ENCODE measurements around the gene TMOD4. TPM values are rescaled to one million over a fixed set of nuclear protein-coding genes. Genes with fewer than 3 reads are reported as not detected.

The TMOD4 gene
- total RNA-seq, 1 experiment from 2014 or later: 0.36 TPM

DNA sequence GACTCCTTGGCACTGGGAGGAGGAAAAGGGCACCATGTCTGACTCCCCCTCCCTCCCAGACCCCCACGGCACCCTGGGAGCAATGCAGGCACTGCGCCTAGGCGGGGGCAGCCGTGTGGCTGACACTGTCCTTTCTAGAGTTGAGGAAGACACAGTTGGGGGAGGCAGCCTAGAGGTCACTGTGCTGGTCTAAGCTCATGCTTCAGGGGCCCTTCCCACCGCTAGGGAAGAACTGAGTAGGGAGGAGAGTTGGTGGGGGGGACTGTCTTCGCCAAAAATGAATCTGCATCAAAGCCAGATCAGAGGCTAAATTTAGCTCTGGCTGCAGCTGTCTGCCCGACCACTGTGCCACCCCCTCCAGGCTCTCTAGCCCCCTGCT lies 32.7 kb downstream of the TMOD4 start:
- no peak for DNase-seq (ENCODE audit: low read depth)

DNA sequence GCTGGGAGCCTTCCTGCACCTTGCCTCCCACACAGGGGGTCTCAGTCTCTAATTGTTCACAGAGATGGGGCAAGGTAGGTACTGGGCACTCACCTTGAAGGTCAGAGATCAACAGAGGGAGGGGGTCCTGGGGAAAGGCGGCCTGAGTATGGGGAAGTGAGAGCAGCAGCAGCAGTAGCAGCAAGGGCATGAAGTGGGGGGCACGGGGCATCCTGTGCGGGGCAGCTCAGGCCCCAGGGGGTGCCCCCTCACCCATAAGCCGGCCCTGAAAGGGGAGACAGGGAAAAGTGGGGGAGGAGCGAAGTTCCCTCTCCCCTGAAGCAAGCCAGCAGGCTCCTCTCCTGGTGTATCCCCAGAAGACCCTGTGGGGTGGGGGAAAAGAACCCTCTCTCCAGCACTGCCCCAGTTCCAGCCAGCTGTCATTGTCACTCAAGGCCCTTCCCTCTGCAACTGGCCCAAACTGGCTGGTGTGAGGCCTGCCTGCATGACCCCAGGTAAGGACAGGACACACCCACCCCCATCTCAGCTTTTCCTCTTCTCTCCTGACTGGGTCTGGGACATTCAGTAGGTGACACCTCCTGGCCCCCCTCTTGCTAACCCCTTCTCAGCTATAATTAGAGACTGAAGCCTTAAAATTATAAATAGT lies 33.2 kb downstream of the TMOD4 start:
- no peak for DNase-seq (ENCODE audit: low read depth)

- no peak for DNase-seq (ENCODE audit: low read depth)
These were observed 38.0 kb downstream of the TMOD4 start for GRCh38 chr1:151137789-151138188.

- no peak for DNase-seq (ENCODE audit: low read depth)
These were observed 40.1 kb downstream of the TMOD4 start for GRCh38 chr1:151135433-151136385.

DNA sequence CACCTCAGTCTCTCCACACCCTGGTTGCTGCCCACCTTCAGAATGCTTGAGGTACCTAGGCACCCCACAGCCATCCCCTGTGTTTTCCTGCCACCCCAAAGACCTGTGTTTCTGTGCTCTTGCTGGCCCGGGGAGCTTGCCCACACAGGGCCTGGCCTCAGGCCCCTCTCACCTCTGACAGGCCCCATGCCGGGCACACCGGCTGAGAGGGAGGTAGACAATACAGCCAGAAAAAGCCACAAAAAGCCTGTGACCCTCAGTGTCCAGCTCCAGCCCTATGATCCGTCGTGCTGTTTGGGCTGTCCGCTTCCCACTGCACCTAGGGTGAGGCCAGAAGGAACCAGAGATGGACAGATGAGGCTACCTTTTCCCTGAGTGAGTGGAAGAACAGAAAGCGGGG lies 40.8 kb downstream of the TMOD4 start:
- DNase-seq (ENCODE audit: low read depth): no peak

DNA sequence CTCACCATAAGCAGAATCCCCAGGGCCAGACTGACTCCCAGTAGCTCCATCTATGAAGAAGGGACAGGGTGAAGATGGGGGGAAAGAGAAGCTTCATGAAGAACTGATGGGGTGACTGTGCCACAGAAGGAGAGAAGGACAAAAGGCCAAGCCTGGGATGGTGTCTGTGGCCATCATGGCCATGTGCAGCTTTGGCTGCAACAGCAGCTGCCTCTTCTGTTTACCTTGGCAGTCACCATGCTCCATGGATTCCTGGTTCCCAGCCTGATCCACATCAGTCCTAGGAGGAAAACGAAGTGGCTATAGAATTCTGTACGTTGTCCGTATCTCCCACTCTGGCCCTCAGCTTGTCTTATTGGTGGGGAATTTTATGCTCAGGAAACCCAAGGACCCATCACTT lies 41.4 kb downstream of the TMOD4 start:
- DNase-seq (ENCODE audit: low read depth): no peak

DNA sequence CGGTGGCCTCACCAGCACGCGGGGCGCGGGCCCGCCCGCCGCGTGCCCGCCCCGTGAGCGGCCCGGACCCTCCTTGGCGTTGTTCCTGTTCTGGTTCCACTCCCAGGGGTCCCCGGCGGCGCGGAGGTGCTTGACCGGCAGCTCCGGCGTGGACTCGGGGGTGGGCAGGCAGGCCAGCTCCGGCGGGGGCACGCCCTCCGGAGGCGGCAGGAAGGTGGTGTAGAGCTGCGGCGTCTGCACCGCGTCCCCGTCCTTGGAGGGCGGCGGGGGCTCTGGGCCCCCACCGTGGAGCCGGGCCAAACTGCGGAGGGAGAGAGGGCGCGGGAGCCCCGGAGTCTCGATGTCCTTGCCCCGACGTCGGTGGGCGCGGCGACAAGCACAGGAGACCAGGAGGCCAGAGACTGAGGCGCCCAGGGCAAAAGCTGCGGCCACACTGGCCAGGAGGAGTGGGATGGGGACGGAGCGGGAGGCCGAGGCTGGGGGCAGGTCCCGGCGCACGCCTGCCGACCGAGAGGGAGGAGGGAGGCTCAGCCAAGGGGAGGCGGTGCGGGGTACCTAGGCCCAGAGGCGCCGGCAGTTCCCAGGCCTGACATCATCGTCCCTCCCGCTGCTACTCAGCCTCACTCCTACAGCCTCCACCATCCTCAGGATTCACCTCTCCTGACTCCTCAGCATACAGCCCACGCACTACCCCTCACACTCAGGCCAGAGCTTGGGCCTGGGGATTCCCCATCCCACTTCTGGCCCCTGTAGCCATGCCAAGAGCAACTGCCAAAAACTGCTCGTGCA lies 42.6 kb downstream of the TMOD4 start:
- DNase-seq (ENCODE audit: low read depth): no peak

DNA sequence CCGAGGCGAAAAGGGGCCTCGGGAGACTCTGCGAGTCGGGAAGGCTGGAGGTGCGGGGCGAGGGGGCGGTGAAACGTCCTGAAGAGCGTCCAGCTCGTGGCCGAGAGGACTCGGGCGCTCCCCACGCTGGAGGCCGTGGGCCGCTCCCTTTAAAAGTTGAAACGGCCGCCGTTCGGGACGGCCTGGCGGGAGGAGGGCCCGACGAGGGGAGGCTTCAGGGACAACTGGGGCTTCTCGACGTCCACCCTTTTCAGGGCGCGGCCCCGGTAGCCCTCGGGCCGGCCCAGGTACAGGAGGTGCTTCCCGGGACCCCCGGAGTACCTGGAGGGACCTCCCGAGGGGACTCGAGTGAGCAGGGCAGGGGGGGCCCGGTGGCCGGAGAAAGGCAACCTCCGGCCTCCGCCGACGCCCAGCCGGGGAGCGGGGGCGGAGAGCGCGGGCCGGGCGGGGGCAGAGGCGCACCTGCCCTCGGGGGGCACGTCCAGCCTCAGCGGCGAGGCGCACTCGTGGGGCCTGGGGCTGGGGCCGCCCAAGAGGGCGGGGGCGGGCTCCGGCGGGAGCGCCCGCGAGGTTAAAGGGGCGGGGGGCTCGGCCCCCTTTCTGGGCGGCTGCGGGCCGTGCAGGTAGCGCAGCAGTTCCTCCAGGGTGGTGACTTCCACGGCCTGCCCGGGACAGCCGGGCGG lies 43.3 kb downstream of the TMOD4 start:
- no peak for DNase-seq (ENCODE audit: low read depth)

DNA sequence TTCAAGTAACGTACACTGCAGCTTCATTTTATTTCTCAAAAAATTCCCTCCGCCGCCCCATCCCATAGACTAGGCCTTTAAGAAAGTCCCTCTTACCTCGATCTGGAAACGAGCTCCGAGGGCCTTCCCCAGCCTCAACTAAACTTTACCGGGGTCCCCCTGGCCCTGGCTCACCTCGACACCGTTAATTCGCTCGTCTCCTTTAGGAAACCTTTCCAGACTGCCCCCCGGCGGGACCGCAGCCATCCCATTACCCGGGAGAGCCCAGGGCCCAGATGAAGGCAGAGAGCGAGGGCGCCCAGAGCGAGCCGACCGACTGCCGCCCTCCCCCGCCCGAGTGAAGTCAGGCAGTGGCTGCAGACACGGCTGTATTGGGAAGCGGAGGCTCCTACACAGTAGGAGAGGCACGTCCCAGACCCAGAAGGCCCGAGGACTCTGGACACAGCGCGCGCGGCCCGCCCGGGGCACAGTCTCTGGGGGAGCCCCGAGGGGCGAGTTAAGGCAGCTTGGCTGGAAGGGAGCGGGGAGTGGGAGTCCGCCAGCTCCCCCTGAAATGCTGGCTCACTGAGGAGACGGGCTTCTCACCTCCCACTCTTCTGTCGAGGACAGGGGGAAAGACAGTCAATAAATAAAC lies 44.0 kb downstream of the TMOD4 start:
- no peak for DNase-seq (ENCODE audit: low read depth)

- DNase-seq (ENCODE audit: low read depth): no peak
These were observed 44.7 kb downstream of the TMOD4 start for GRCh38 chr1:151130987-151131586.

GRCh38 chr1:151128800-151129199 lies 47.0 kb downstream of the TMOD4 start:
- no peak for DNase-seq (ENCODE audit: low read depth)

- DNase-seq (ENCODE audit: low read depth): no peak
These were observed 50.9 kb downstream of the TMOD4 start for GRCh38 chr1:151124763-151125403.

Other genes with a start within 250 kb of the TMOD4 start
- 21.0 and 26.9 TPM in 2 replicates for gene SETDB1, start 249.6 kb downstream of the TMOD4 start, total RNA-seq (2014; rRNA removed; shearing (Covaris generic))
- gene CERS2, start 201.1 kb downstream of the TMOD4 start, total RNA-seq (2014; rRNA removed; shearing (Covaris generic)): 91.0 and 122 TPM in 2 replicates
- gene ANXA9, start 193.7 kb downstream of the TMOD4 start, total RNA-seq (2014; rRNA removed; shearing (Covaris generic)): 0.20 TPM in 1 of 2 replicates, not detected in the other
- gene MINDY1, start 169.1 kb downstream of the TMOD4 start, total RNA-seq (2014; rRNA removed; shearing (Covaris generic)): 7.7 and 10.3 TPM in 2 replicates
- 10.5 and 10.8 TPM in 2 replicates for gene PRUNE1, start 167.5 kb downstream of the TMOD4 start, total RNA-seq (2014; rRNA removed; shearing (Covaris generic))
- 0.48 TPM in 1 of 2 replicates, not detected in the other for gene BNIPL, start 139.4 kb downstream of the TMOD4 start, total RNA-seq (2014; rRNA removed; shearing (Covaris generic))
- 3.0 and 3.2 TPM in 2 replicates for gene C1orf56, start 128.2 kb downstream of the TMOD4 start, total RNA-seq (2014; rRNA removed; shearing (Covaris generic))
- 54.9 and 60.2 TPM in 2 replicates for gene CDC42SE1, start 116.4 kb downstream of the TMOD4 start, total RNA-seq (2014; rRNA removed; shearing (Covaris generic))
- gene MLLT11, start 115.6 kb downstream of the TMOD4 start, total RNA-seq (2014; rRNA removed; shearing (Covaris generic)): 16.8 and 20.5 TPM in 2 replicates
- 6.3 and 6.7 TPM in 2 replicates for gene GABPB2, start 105.2 kb downstream of the TMOD4 start, total RNA-seq (2014; rRNA removed; shearing (Covaris generic))
- gene SEMA6C, start 29.4 kb downstream of the TMOD4 start, total RNA-seq (2014; rRNA removed; shearing (Covaris generic)): 0.48 and 0.78 TPM in 2 replicates
- gene TNFAIP8L2, start 19.3 kb downstream of the TMOD4 start, total RNA-seq (2014; rRNA removed; shearing (Covaris generic)): not detected in 2 replicates
- 7.4 and 8.2 TPM in 2 replicates for gene LYSMD1, start 10.1 kb downstream of the TMOD4 start, total RNA-seq (2014; rRNA removed; shearing (Covaris generic))
- gene SCNM1, start 9.8 kb downstream of the TMOD4 start, total RNA-seq (2014; rRNA removed; shearing (Covaris generic)): 47.4 and 58.5 TPM in 2 replicates
- 54.0 and 63.8 TPM in 2 replicates for gene VPS72, start 14.2 kb upstream of the TMOD4 start, total RNA-seq (2014; rRNA removed; shearing (Covaris generic))
- gene PIP5K1A, start 22.6 kb upstream of the TMOD4 start, total RNA-seq (2014; rRNA removed; shearing (Covaris generic)): 27.4 and 39.5 TPM in 2 replicates
- 186 and 201 TPM in 2 replicates for gene PSMD4, start 78.8 kb upstream of the TMOD4 start, total RNA-seq (2014; rRNA removed; shearing (Covaris generic))
- gene ZNF687, start 106.3 kb upstream of the TMOD4 start, total RNA-seq (2014; rRNA removed; shearing (Covaris generic)): 6.7 and 10.9 TPM in 2 replicates
- 26.4 and 28.4 TPM in 2 replicates for gene PI4KB, start 151.4 kb upstream of the TMOD4 start, total RNA-seq (2014; rRNA removed; shearing (Covaris generic))
- gene RFX5, start 171.3 kb upstream of the TMOD4 start, total RNA-seq (2014; rRNA removed; shearing (Covaris generic)): 43.6 and 52.0 TPM in 2 replicates
- gene SELENBP1, start 196.7 kb upstream of the TMOD4 start, total RNA-seq (2014; rRNA removed; shearing (Covaris generic)): 5.1 and 5.2 TPM in 2 replicates
- 469 and 498 TPM in 2 replicates for gene PSMB4, start 223.6 kb upstream of the TMOD4 start, total RNA-seq (2014; rRNA removed; shearing (Covaris generic))